IMR-90 (cell line): ENCODE measurements around the gene SYNM. TPM values are rescaled to one million over a fixed set of nuclear protein-coding genes. Genes with fewer than 3 reads are reported as not detected.

ENCODE experiments used
- CHD1 ChIP-seq: IDR thresholded peaks from 2 replicates; pipeline ENCODE4 v1.6.1; 2012; ENCODE audit warnings: low read depth, low read length, improper control_type of control experiment
- FOS ChIP-seq: fragments of 150-350 bp; IDR thresholded peaks from 2 replicates; pipeline ENCODE4 v1.6.1; 2016; ENCODE audit warnings: low read depth, low read length
- MAFK ChIP-seq: IDR thresholded peaks from 2 replicates; pipeline ENCODE4 v1.6.1; 2012; ENCODE audit warnings: low read depth, low read length, improper control_type of control experiment
- MAZ ChIP-seq: IDR thresholded peaks from 2 replicates; pipeline ENCODE4 v1.6.1; 2012; ENCODE audit warnings: low read depth, mild to moderate bottlenecking, low read length, improper control_type of control experiment, moderate library complexity, borderline replicate concordance
- POLR2A ChIP-seq: IDR thresholded peaks from 2 replicates; pipeline ENCODE4 v1.6.1; 2012; ENCODE audit warnings: mild to moderate bottlenecking, low read depth, low read length
- RCOR1 ChIP-seq: IDR thresholded peaks from 2 replicates; pipeline ENCODE4 v1.6.1; 2012; ENCODE audit warnings: mild to moderate bottlenecking, low read length, improper control_type of control experiment; ENCODE audit not compliant: insufficient replicate concordance
- USF2 ChIP-seq: fragments of 150-350 bp; IDR thresholded peaks from 2 replicates; pipeline ENCODE4 v1.6.1; 2017; ENCODE audit warnings: mild to moderate bottlenecking, antibody characterized with exemption, low read length, low read depth
- polyA plus RNA-seq, 3 experiments: library from polyadenylated mRNA; depleted of rRNA; stranded (reverse); fragments of >200 nt; gene quantifications; 2 replicates each; pipeline ENCODE4 v1.2.3, GENCODE V29; 2012; ENCODE audit warnings: low replicate concordance in 1 of 3
- total RNA-seq: library from RNA; depleted of rRNA; stranded (reverse); fragments of >200 nt; gene quantifications from 2 replicates; pipeline ENCODE4 v1.2.3, GENCODE V29; 2012

The SYNM gene
- total and polyA plus RNA-seq, 2 of the 4 experiments (the other 2 are of a cell fraction): 2.1 to 3.4 TPM

GRCh38 chr15:99123713-99124451 is 19.0 kb downstream of the SYNM start (continued):
- TF ChIP-seq RCOR1 (peak; percentile 84), MAFK (0 out of 2 replicates have a peak, but pooled peaks have one; percentile 47), MAZ (peak; percentile 50; the same call in 1 of the 2 replicates), POLR2A (no peak), CHD1 (no peak), USF2 (peak; percentile 41), FOS (peak; percentile 67)
